Activated CD4-positive, alpha-beta T cell treated with anti-CD3 and anti-CD28 coated beads, Interleukin-2, amount 50 U/mL, for 48 hours (primary cell): Measurements from ENCODE around the gene ACADL.

Experiments
- DNase-seq, 2 experiments: peaks; one replicate each; pipeline ENCODE4 v3.0.0-alpha.2; 2020

The ACADL gene

GRCh38 chr2:210224941-210225672, at the start of gene ACADL:
ACADL (minus strand) TSS chr2:210225447; CDS start chr2:210225263, 184 bp downstream.
- DNase-seq: peak; percentile 4 to 16

GRCh38 chr2:210271300-210271699, 46.1 kb upstream of the ACADL start:
- DNase-seq: no peak

- DNase-seq: no peak
Measured at GRCh38 chr2:210269148-210269547, 43.9 kb upstream of the ACADL start.

- no peak for DNase-seq
Measured at GRCh38 chr2:210268281-210268680, 43.0 kb upstream of the ACADL start.

GRCh38 chr2:210267698-210268097, 42.5 kb upstream of the ACADL start:
- no peak for DNase-seq

GRCh38 chr2:210264282-210264681, 39.0 kb upstream of the ACADL start:
- DNase-seq: no peak

GRCh38 chr2:210263841-210264240, 38.6 kb upstream of the ACADL start:
- no peak for DNase-seq

- DNase-seq: no peak
Measured at GRCh38 chr2:210262036-210262435, 36.8 kb upstream of the ACADL start.

- no peak for DNase-seq
Measured at GRCh38 chr2:210259687-210260086, 34.4 kb upstream of the ACADL start.

- no peak for DNase-seq
Measured at GRCh38 chr2:210252699-210253606, 27.7 kb upstream of the ACADL start.

- no peak for DNase-seq
Measured at GRCh38 chr2:210250622-210251021, 25.4 kb upstream of the ACADL start.

- DNase-seq: no peak
Measured at GRCh38 chr2:210233487-210233886, 8.2 kb upstream of the ACADL start.

- no peak for DNase-seq
Measured at GRCh38 chr2:210230984-210231383, 5.7 kb upstream of the ACADL start.

- DNase-seq: no peak
Measured at GRCh38 chr2:210230518-210230917, 5.3 kb upstream of the ACADL start.

GRCh38 chr2:210228586-210228985, 3.3 kb upstream of the ACADL start:
- DNase-seq: no peak

GRCh38 chr2:210227290-210228088, 2.2 kb upstream of the ACADL start:
- no peak for DNase-seq

GRCh38 chr2:210226223-210226622, 976 bp upstream of the ACADL start:
- DNase-seq: no peak

- DNase-seq: no peak
Measured at GRCh38 chr2:210224591-210224940, 681 bp downstream of the ACADL start.

- no peak for DNase-seq
Measured at GRCh38 chr2:210215120-210215519, 10.1 kb downstream of the ACADL start.

- no peak for DNase-seq
Measured at GRCh38 chr2:210210185-210210584, 15.1 kb downstream of the ACADL start.

GRCh38 chr2:210207929-210208328, 17.3 kb downstream of the ACADL start:
- no peak for DNase-seq

- DNase-seq: no peak
Measured at GRCh38 chr2:210203558-210203957, 21.7 kb downstream of the ACADL start.

GRCh38 chr2:210203147-210203546, 22.1 kb downstream of the ACADL start:
- no peak for DNase-seq
